ENCODE results near the gene KRTAP25-1. TPM values are rescaled to one million over a fixed set of nuclear protein-coding genes. Genes with fewer than 3 reads are reported as not detected.
A peak's percentile ranks its signal among the peaks of the same experiment; 100 is the strongest.

The KRTAP25-1 gene, protein sequence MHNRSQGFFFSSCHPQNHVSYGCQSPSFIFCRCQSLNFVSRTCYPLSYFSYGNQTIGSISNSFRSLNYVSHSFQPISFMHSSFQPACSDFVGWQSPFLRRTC
- not detected in 2 replicates for total RNA-seq (2014; rRNA removed; shearing (Covaris generic))

GRCh38 chr21:30289215-30289614 lies at the start of gene KRTAP25-1:
Gene KRTAP25-1, minus strand, starts transcription at chr21:30289514. Its CDS starts 24 bp downstream, at chr21:30289490.
- no peak for DNase-seq (ENCODE audit: low read depth)

DNA sequence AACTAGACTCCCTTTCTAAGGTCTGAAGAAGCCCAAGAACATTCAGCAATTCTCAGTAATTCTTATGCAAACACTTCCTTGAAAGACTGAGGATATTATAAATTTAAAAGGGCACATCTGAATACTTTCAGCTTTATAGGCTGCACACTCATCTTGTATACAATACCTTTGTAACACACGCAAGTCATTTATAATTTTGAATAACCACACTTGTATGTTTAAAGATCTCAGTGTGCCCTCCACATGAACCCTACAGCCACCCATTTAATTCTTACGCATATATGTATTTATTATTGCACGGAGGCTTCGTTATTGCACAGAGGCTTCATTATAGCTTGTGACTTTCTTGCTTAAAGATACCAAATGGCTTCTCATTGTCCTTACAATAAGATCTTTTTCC lies 49.4 kb upstream of the KRTAP25-1 start:
- no peak for DNase-seq (ENCODE audit: low read depth)

- no peak for DNase-seq (ENCODE audit: low read depth)
Measured at GRCh38 chr21:30337772-30338171, 48.5 kb upstream of the KRTAP25-1 start.

DNA sequence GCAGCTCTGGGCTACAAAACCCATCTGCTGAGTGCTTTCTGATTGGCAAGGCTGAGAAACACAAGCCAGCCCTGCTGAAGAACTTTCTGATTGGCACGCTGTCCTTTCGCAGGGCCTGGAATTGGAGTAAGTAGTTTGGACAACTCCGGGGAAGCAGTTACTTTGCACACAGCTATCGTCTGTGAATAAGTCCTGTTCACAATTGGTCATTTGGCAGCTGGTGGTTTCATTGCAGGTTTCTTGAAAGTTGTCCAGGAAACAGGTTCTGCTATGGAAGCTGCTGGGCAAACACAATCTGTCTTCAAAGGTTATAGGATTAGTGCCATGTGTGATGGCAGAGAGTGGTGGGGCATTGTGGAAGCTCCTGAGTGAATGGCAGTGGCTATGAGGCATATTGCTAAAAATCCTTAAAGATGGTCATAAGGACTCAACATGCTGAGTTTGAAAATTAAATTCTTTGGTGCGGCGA lies 48.0 kb upstream of the KRTAP25-1 start, which contains the start of gene KRTAP27-1:
Gene KRTAP27-1, minus strand, starts transcription at position 419 of the 469 bp plus-strand sequence. Its CDS starts 26 bp downstream, at position 393.
- no peak for DNase-seq (ENCODE audit: low read depth)

DNA sequence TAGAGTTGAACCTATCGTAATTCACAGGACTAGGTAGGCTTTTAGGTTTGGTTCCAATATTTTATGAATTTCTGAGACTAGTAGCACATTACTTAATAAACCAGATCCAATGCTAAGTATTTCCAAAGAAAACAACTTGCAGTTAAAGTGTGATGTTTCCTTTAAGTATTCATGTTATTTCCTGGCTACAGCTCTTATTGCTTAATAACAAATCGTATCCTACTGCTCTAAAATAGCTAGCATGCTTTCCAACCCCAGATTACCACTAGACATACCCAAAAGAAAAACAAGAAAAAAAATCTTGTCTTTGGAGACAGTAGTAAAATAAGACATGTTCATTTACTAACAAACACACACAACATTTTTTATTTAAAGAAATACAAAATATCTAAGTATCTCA lies 47.3 kb upstream of the KRTAP25-1 start:
- no peak for DNase-seq (ENCODE audit: low read depth)

GRCh38 chr21:30333736-30334135 lies 44.4 kb upstream of the KRTAP25-1 start:
- DNase-seq (ENCODE audit: low read depth) = no peak

GRCh38 chr21:30332681-30333080 lies 43.4 kb upstream of the KRTAP25-1 start:
- no peak for DNase-seq (ENCODE audit: low read depth)

DNA sequence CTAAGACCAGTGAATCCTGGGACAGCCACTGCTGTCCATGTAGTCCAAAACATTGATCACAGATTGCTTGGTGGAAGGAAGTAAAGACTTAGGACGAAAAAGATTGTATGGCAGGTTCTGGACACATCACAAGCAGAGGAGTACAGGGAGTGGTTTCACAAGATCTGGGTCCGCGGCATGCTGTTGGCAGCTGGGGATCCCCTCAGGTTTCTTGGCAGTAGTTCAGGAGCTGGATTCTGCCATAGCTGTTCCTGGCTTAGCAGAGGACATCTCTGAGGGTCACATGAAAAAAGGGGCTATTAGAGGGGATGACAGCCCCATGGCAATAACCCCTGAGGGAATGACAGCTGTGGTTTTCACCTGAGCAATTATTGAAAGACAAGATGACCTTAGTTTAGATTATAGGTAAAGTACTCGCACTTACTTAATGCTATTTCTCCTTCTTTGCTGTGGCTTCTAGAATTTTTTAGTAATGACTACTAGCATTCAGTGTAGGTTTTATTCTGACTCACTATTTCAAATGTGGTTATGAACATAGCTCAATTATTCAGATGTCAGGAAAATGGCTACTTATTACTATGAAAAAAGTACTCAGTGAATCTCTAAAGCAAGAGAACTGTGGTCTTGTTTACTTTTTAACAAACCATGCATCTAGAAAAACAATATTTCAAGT lies 40.0 kb upstream of the KRTAP25-1 start:
- DNase-seq (ENCODE audit: low read depth) = peak; percentile 1

- no peak for DNase-seq (ENCODE audit: low read depth)
Measured at GRCh38 chr21:30326390-30326789, 37.1 kb upstream of the KRTAP25-1 start.

- DNase-seq (ENCODE audit: low read depth) = no peak
Measured at GRCh38 chr21:30320215-30320614, 30.9 kb upstream of the KRTAP25-1 start, which contains the start of gene KRTAP26-1. Gene KRTAP26-1, minus strand, starts transcription at chr21:30320315. Its CDS starts 280 bp downstream, at chr21:30320035.

GRCh38 chr21:30315701-30316100 lies 26.4 kb upstream of the KRTAP25-1 start:
- DNase-seq (ENCODE audit: low read depth) = no peak

DNA sequence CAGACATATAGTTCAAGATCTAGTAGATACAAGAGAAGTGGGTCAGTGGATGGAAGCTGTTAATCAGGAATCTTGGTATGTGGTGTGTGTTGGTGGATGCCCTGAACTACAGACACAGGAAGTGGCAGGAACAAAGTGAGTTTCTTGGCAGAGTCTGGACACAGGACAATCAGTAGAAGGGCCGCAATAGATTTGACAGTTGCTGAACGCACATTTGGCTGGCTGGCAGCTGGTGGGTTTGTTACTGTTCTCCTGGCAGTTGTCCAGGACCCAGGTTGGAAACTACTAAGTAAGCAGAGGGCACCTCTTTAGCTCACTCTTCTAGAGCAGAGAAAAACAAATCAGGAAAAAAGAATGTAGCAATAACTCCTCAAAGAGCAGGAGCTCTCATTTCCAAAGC lies 17.6 kb upstream of the KRTAP25-1 start:
- DNase-seq (ENCODE audit: low read depth) = no peak

DNA sequence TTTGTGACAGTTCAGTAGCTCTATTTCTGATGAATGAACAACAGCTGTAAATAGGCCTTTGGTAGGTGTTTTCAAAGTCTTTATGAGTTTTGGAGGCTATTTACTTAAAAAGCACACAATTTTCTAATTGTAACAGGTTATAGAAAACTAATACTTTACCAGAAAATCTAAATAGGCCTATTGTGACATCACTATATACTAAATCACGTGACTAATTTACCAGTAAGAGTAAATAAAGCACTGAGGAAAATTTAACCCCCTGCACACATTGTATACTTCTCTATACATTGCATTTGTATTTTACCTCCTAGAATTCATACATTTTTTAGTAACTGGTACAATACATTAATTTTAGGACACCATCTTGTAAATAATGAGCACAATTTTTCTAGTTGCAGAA lies 15.8 kb upstream of the KRTAP25-1 start:
- DNase-seq (ENCODE audit: low read depth) = no peak

GRCh38 chr21:30282850-30283249 lies 6.5 kb downstream of the KRTAP25-1 start, which contains the start of gene KRTAP24-1:
Gene KRTAP24-1, minus strand, starts transcription at chr21:30282950. Its CDS starts 18 bp downstream, at chr21:30282932.
- no peak for DNase-seq (ENCODE audit: low read depth)

DNA sequence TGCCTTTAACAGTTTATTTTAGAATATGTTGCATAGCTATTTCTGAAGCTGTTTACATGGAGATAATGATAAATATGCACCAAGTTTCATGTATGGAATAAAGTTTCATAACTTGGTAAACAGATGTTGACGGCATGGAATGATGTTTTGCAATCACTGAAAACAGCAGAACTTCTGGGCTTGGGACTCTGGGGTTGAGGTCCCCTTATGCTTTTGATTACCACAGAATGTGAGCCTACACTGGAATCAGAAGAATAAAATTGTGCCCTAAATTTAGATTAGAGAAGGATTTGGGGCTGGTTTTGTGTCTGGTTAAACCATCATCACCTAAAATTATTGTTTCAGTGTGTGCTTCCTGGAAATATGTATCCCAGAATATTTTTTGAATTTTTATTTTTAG lies 17.7 kb downstream of the KRTAP25-1 start:
- no peak for DNase-seq (ENCODE audit: low read depth)

DNA sequence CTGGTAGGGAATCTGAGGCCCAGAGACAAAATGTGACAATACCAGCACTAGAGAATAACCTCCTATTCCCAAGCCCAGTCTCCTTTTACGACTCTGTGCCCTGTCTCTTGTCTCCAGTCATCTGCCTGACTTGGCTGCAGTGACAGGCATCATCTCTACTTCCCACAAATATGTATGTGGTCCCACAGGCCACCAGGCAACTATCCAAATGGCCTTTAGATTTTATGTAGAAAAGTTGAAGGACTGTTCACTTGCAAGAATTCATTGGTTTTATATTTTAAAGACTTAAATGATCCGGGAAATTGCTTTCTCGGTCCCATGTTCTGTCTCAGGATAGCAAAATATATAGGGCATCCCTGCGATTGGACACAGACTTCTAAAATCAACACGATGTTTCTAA lies 18.2 kb downstream of the KRTAP25-1 start:
- no peak for DNase-seq (ENCODE audit: low read depth)

GRCh38 chr21:30269803-30270530 lies 19.3 kb downstream of the KRTAP25-1 start:
- no peak for DNase-seq (ENCODE audit: low read depth)

- no peak for DNase-seq (ENCODE audit: low read depth)
Measured at GRCh38 chr21:30268608-30269197, 20.6 kb downstream of the KRTAP25-1 start.

DNA sequence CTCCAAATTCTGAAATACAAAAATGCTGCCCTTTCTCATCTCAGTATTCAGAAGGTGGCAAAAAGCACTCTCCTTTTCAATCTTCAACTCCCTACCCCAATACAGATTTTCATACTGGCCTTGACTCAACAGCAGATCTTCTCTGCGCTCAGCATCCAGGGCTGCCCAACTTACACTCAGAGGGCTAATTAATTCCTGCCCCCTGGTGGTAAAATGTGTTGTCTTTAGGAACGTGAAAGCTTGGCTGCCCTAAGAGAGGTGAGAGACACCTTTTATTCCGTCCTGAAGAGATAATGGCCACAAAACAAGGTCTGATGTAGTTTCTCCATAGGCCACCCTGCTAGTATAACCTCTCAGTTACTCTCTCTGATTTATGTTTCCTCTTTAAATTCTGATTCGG lies 31.5 kb downstream of the KRTAP25-1 start:
- DNase-seq (ENCODE audit: low read depth) = peak; percentile 4

DNA sequence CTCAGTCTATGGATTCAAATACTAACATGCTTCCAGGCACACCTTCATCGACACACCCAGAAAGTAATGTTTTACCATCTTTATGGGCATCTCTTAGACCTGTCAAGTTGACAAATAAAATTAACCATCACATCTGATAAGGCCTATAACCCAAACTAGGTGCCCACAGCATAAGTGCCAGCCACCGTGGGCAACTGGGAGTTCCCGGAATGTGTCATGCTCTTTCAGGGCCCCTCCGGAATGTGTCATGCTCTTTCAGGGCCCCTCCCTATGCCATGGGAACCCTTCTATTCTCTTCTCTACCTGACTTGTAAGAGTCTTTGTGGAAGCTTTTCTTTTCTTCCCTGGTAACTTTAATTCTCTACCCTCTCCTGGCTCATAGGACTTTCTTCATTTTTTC lies 33.2 kb downstream of the KRTAP25-1 start:
- no peak for DNase-seq (ENCODE audit: low read depth)

GRCh38 chr21:30255679-30256078 lies 33.6 kb downstream of the KRTAP25-1 start:
- DNase-seq (ENCODE audit: low read depth) = no peak

DNA sequence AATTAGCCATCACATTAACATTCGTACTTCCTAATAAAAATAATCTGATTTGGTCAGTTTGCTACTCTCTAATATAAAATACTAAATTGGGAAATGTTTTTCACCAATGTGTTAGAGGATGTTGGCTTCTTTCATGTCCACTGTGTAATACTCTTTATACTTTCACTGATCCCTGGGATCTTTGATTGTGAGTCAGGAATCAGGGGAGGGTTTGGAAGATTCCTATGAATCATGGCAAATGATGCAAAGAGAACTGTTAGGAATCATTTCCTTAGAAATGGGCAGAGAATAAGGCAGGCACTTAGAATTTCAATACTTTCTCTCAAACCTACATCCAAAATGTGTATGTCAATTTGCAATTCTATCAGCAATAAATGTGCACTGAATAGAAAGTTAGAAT lies 37.5 kb downstream of the KRTAP25-1 start:
- DNase-seq (ENCODE audit: low read depth) = no peak
